Measurements from ENCODE around the gene ATP9B. TPM values are rescaled to one million over a fixed set of nuclear protein-coding genes. Genes with fewer than 3 reads are reported as not detected.
"Not testable (repeated sequence)": the region's sequence is repeated elsewhere in the genome, so short reads cannot be mapped to it uniquely, and the experiment has no call there.

The ATP9B gene
- total RNA-seq, 1 donor from 2014 or later = 13.7 TPM

GRCh38 chr18:79252904-79253633 lies 183.9 kb downstream of the ATP9B start:
- intact Hi-C loops (cut with DNase I) = no loop called here
- no peak for DNase-seq
- no peak for ATAC-seq (ENCODE audit: poor library complexity)

- intact Hi-C loops (cut with DNase I) = no loop called here
- DNase-seq = no peak
- ATAC-seq (ENCODE audit: poor library complexity) = no peak
Measured at GRCh38 chr18:79257480-79257879, 188.3 kb downstream of the ATP9B start.

- ATAC-seq (ENCODE audit: poor library complexity) = no peak
- intact Hi-C loops (cut with DNase I) = no loop called here
- DNase-seq = no peak
Measured at GRCh38 chr18:79258447-79258846, 189.3 kb downstream of the ATP9B start.

DNA sequence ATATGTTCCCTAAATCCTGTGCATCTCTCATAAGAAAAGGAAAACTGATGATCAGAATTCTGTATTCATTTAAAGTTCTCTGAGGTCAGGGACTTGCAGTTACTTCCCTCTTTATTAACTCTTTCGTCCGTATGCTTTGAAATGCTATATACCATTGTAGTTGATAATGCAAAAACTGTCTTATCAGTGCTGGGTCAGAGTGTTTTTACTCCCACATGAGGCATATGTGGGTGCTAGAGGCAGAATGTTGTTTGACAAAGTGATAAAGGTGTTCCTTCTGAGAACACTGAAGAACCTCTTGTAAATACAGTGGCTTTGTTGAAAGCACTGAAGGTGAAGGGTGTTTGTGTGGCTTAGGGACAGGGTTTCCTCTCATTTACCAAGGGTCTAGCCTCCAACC lies 190.0 kb downstream of the ATP9B start:
- intact Hi-C loops (cut with DNase I) = no loop called here

GRCh38 chr18:79260023-79260422 lies 190.8 kb downstream of the ATP9B start:
- DNase-seq (no peak), ATAC-seq (ENCODE audit: poor library complexity) (no peak)
- intact Hi-C loops (cut with DNase I) = no loop called here

More for the DNA sequence above, 190.0 kb downstream of the ATP9B start:
- no peak for DNase-seq
- ATAC-seq (ENCODE audit: poor library complexity) = no peak

GRCh38 chr18:79260510-79260909 lies 191.3 kb downstream of the ATP9B start:
- intact Hi-C loops (cut with DNase I) = no loop called here
- DNase-seq (no peak), ATAC-seq (ENCODE audit: poor library complexity) (no peak)

GRCh38 chr18:79265068-79265467 lies 195.9 kb downstream of the ATP9B start:
- DNase-seq; intact Hi-C loops (cut with DNase I); ATAC-seq (ENCODE audit: poor library complexity): not testable (repeated sequence)

- DNase-seq; intact Hi-C loops (cut with DNase I); ATAC-seq (ENCODE audit: poor library complexity): not testable (repeated sequence)
Measured at GRCh38 chr18:79271812-79272211, 202.6 kb downstream of the ATP9B start.

DNA sequence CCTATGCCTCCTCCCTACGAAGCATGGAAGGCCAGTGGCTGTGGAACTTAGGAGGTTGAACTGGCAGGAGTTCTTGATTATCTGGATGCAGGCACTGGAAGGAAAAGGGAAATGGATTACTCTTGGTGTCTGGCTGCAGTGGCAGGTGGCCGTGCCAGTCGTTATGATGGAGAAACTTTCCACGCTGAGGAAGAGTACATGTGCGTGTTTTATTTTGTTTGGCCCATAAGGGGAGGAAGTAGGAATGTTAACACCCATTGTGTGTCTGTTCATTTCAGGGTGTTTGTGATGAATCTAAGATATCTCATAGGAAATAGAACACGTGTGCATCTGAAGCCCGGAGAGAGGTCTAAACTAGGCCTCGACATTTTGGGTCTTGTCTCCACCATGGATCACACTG lies 203.7 kb downstream of the ATP9B start:
- DNase-seq (no peak), ATAC-seq (ENCODE audit: poor library complexity) (no peak)
- intact Hi-C loops (cut with DNase I) = no loop called here

GRCh38 chr18:79274823-79275222 lies 205.6 kb downstream of the ATP9B start:
- no peak for DNase-seq
- intact Hi-C loops (cut with DNase I) = no loop called here
- no peak for ATAC-seq (ENCODE audit: poor library complexity)

DNA sequence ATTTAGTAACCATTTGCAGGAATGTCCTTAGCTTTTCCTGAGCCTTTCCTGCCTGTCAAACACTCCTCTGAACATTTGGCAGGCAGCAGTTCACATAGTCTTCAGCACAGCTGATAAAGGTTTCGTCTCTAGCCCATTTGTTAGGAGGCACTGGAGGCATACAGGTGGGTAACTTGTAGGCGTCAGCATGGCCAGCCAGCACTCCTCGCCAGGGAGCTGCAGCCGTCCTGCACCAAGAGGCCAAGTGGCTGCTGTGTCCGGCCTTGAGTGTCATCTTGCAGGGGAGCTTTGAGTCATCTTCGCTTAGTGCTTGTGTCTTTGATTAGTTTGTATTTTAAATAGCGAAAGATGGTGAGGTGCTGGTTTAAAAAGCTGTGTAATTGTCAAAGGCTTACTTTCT lies 206.3 kb downstream of the ATP9B start:
- intact Hi-C loops (cut with DNase I) = no loop called here
- DNase-seq (no peak), ATAC-seq (ENCODE audit: poor library complexity) (no peak)

GRCh38 chr18:79275992-79276391 lies 206.8 kb downstream of the ATP9B start:
- intact Hi-C loops (cut with DNase I) = no loop called here
- ATAC-seq (ENCODE audit: poor library complexity) (no peak), DNase-seq (no peak)

DNA sequence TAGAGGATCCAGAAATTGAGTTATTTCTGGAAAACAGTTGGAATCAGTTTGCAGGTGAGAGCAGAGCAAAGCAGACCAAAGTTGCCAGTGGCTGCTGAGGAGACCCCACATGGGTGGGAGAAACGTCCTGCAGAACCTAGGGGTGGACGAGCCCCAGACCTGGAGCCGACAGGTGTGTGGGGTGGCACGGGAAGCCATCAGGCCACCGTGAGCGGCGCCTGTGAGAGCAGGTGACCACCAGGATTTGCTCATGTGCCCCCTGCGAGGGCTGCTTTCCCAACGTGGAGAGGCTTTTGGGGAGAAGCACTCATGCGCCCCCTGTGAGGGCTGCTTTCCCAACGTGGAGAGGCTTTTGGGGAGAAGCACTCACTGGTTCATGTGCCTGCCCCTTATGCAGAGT lies 209.7 kb downstream of the ATP9B start:
- DNase-seq (no peak), ATAC-seq (ENCODE audit: poor library complexity) (no peak)
- intact Hi-C loops (cut with DNase I) = no loop called here

GRCh38 chr18:79283131-79283810 lies 214.1 kb downstream of the ATP9B start:
- DNase-seq (no peak), ATAC-seq (ENCODE audit: poor library complexity) (no peak)
- intact Hi-C loops (cut with DNase I) = no loop called here

GRCh38 chr18:79283929-79284328 lies 214.7 kb downstream of the ATP9B start:
- ATAC-seq (ENCODE audit: poor library complexity) (no peak), DNase-seq (no peak)
- intact Hi-C loops (cut with DNase I) = no loop called here

DNA sequence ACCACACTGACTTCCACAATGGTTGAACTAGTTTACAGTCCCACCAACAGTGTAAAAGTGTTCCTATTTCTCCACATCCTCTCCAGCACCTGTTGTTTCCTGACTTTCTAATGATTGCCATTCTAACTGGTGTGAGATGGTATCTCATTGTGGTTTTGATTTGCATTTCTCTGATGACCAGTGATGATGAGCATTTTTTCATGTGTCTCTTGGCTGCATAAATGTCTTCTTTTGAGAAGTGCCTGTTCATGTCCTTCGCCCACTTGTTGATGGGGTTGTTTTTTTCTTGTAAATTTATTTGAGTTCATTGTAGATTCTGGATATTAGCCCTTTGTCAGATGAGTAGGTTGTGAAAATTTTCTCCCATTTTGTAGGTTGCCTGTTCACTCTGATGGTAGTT lies 216.0 kb downstream of the ATP9B start:
- DNase-seq; ATAC-seq (ENCODE audit: poor library complexity); intact Hi-C loops (cut with DNase I): not testable (repeated sequence)

DNA sequence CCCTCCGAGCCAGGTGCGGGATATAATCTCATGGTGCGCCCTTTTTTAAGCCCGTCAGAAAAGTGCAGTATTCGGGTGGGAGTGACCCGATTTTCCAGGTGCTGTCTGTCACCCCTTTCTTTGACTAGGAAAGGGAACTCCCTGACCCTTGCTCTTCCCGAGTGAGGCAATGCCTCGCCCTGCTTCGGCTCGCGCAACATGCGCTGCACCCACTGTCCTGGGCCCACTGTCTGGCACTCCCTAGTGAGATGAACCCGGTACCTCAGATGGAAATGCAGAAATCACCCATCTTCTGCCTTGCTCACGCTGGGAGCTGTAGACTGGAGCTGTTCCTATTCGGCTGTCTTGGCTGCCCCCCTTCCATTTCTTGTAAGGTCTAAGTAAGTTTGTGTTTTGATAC lies 221.2 kb downstream of the ATP9B start:
- ATAC-seq (ENCODE audit: poor library complexity); intact Hi-C loops (cut with DNase I): not testable (repeated sequence)

GRCh38 chr18:79290876-79291275 lies 221.7 kb downstream of the ATP9B start:
- DNase-seq (no peak), ATAC-seq (ENCODE audit: poor library complexity) (no peak)
- intact Hi-C loops (cut with DNase I) = no loop called here

More for the DNA sequence above, 221.2 kb downstream of the ATP9B start:
- not testable (repeated sequence) for DNase-seq

- DNase-seq (no peak), ATAC-seq (ENCODE audit: poor library complexity) (no peak)
- intact Hi-C loops (cut with DNase I) = no loop called here
Measured at GRCh38 chr18:79294235-79294634, 225.0 kb downstream of the ATP9B start.

DNA sequence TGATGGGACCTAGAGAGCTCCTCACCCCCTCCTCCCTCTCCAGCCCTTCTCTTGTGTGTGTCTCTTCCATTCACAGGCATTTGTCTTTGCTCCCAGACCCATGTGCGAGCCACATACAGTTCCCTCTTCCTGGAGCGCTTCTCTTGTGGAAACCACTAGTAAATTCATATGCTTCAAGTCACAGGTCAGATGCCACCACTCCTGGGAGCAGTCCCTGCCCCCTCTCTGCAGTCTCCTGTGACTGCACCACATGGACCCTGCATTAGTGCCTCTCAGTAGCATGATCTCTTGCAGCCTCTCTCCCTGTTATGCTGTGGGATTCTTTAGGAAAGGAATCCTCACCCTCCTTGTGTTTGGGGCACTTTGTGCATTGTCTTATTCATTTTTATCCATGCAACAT lies 230.1 kb downstream of the ATP9B start:
- no peak for DNase-seq
- no peak for ATAC-seq (ENCODE audit: poor library complexity)
- intact Hi-C loops (cut with DNase I) = no loop called here

Data from Right ventricle myocardium superior (tissue), 1 donor.